CD14-positive monocyte (primary cell): ENCODE results near the gene FBXO15. TPM values are rescaled to one million over a fixed set of nuclear protein-coding genes. Genes with fewer than 3 reads are reported as not detected.

Experiments used
- DNase-seq, 3 donors: peaks; one replicate each; pipeline ENCODE4 v3.0.0-alpha.2; 2011 to 2022
- H2AFZ ChIP-seq: 2 replicates; pipeline ENCODE4 v1.6.0; 2012; ENCODE audit warnings: mild to moderate bottlenecking, low read depth, low read length, inconsistent platforms; ENCODE audit not compliant: insufficient read depth, poor library complexity, severe bottlenecking
- H3K27ac ChIP-seq, 2 donors: 1 replicate in 1 of 2; 2 replicates in 1 of 2; pipeline ENCODE4 v1.5.1; 2012 to 2013; ENCODE audit warnings: low read length in 2 of 2, control low read depth in 1 of 2, inconsistent platforms in 1 of 2, low read depth in 1 of 2, mild to moderate bottlenecking in 1 of 2
- H3K27me3 ChIP-seq, 2 donors: one replicate each; pipeline versions ENCODE4 v1.6.0 to v1.6.1; 2011 to 2013; ENCODE audit warnings: low read length in 2 of 2; ENCODE audit not compliant: control insufficient read depth in 2 of 2, insufficient read depth in 2 of 2
- H3K36me3 ChIP-seq, 2 donors: replicated peaks in 1 of 2; 1 replicate in 1 of 2; 2 replicates in 1 of 2; pipeline versions ENCODE4 v1.5.1 to v1.6.1; 2012 to 2013; ENCODE audit warnings: low read length in 2 of 2, control low read depth in 1 of 2, inconsistent platforms in 1 of 2, mild to moderate bottlenecking in 1 of 2; ENCODE audit not compliant: insufficient read depth in 2 of 2, control insufficient read depth in 1 of 2
- H3K4me1 ChIP-seq, 2 donors: 1 replicate in 1 of 2; 2 replicates in 1 of 2; pipeline versions ENCODE4 v1.5.1 to v1.6.1; 2012 to 2013; ENCODE audit warnings: low read length in 2 of 2, control low read depth in 1 of 2, inconsistent platforms in 1 of 2, mild to moderate bottlenecking in 1 of 2, moderate library complexity in 1 of 2; ENCODE audit not compliant: insufficient read depth in 2 of 2, control insufficient read depth in 1 of 2
- H3K4me2 ChIP-seq: replicated peaks from 2 replicates; pipeline ENCODE3; 2012; ENCODE audit warnings: low read length, moderate library complexity, mild to moderate bottlenecking; ENCODE audit not compliant: poor library complexity, severe bottlenecking; ENCODE audit errors: extremely low read depth
- H3K4me3 ChIP-seq, 3 experiments: fragments of 200-600 bp in 1 of 3; sonication (generic) in 1 of 3; replicated peaks in 1 of 3; 1 replicate in 2 of 3; 2 replicates in 1 of 3; pipeline ENCODE4 v1.5.1; 2011 to 2013; ENCODE audit warnings: low read length in 3 of 3, mild to moderate bottlenecking in 3 of 3, control low read depth in 2 of 3, low read depth in 2 of 3, inconsistent platforms in 1 of 3, moderate library complexity in 1 of 3
- H3K79me2 ChIP-seq: 2 replicates; pipeline ENCODE4 v1.6.0; 2012; ENCODE audit warnings: mild to moderate bottlenecking, control low read depth, inconsistent platforms, low read length, moderate library complexity; ENCODE audit not compliant: insufficient read depth
- H3K9ac ChIP-seq: 2 replicates; pipeline ENCODE4 v1.6.0; 2017; ENCODE audit warnings: low read length, mild to moderate bottlenecking; ENCODE audit not compliant: insufficient read depth, poor library complexity, severe bottlenecking
- H3K9me3 ChIP-seq, 2 donors: replicated peaks in 1 of 2; 1 replicate in 1 of 2; 2 replicates in 1 of 2; pipeline versions ENCODE4 v1.5.1 to v1.6.1; 2012 to 2013; ENCODE audit warnings: low read length in 2 of 2, control low read depth in 1 of 2; ENCODE audit not compliant: control insufficient read depth in 1 of 2, insufficient read depth in 1 of 2
- H4K20me1 ChIP-seq: 2 replicates; pipeline ENCODE4 v1.6.0; 2012; ENCODE audit warnings: mild to moderate bottlenecking, low read length, control low read depth, moderate library complexity; ENCODE audit not compliant: insufficient read depth
- H3K27ac Mint-ChIP-seq, 7 donors: one replicate each; pipeline ENCODE4 v1.8.0; 2020; ENCODE audit warnings: mild to moderate bottlenecking in 7 of 7, mixed read lengths in 7 of 7, moderate library complexity in 6 of 7, inconsistent platforms in 2 of 7
- H3K27me3 Mint-ChIP-seq, 3 donors: one replicate each; pipeline ENCODE4 v1.8.0; 2021 to 2022; ENCODE audit warnings: low read depth in 3 of 3, mild to moderate bottlenecking in 3 of 3, mixed read lengths in 3 of 3, moderate library complexity in 3 of 3, inconsistent platforms in 1 of 3
- H3K36me3 Mint-ChIP-seq, 2 donors: one replicate each; pipeline ENCODE4 v1.8.0; 2020; ENCODE audit warnings: mixed read lengths in 2 of 2, inconsistent platforms in 1 of 2, mild to moderate bottlenecking in 1 of 2
- H3K4me1 Mint-ChIP-seq: one replicate; pipeline ENCODE4 v1.8.0; 2020; ENCODE audit warnings: mild to moderate bottlenecking, mixed read lengths
- H3K4me3 Mint-ChIP-seq, 2 donors: one replicate each; pipeline ENCODE4 v1.8.0; 2020; ENCODE audit warnings: mild to moderate bottlenecking in 2 of 2, mixed read lengths in 2 of 2, moderate library complexity in 1 of 2
- H3K9me3 Mint-ChIP-seq, 7 donors: one replicate each; pipeline ENCODE4 v1.8.0; 2020 to 2022; ENCODE audit warnings: mixed read lengths in 7 of 7, mild to moderate bottlenecking in 6 of 7, moderate library complexity in 6 of 7, inconsistent platforms in 2 of 7
- CTCF ChIP-seq: fragments of 200-600 bp; IDR thresholded peaks from one replicate; pipeline ENCODE4 v1.8.0; 2022; ENCODE audit warnings: antibody characterized with exemption, mild to moderate bottlenecking
- WGBS: methylation state at CpG from one replicate; pipeline ENCODE4 v1.1.5; 2013; ENCODE audit warnings: missing lambda C conversion rate; ENCODE audit not compliant: insufficient coverage; 5-methylcytosine and 5-hydroxymethylcytosine counted together
- intact Hi-C, 2 donors: fragments of 100-400 bp; cut with micrococcal nuclease; formaldehyde crosslinking; loops; one replicate each; pipeline versions ENCODE4 v1.15.0 to v1.15.1; 2023
- polyA plus RNA-seq, 3 donors: library from polyadenylated mRNA; depleted of rRNA in 1 of 3; unstranded in 2 of 3; stranded (reverse) in 1 of 3; fragments of 300-500 nt in 2 of 3; fragments of >200 nt in 1 of 3; fragmentation: Illumina TruSeq in 2 of 3; gene quantifications; 1 replicate in 2 of 3; 2 replicates in 1 of 3; pipeline ENCODE4 v1.2.3, GENCODE V29; 2012 to 2021

FBXO15 gene
- polyA plus RNA-seq, 3 donors = not detected

- no peaks in the 10 kb centered on the region for H4K20me1 ChIP-seq
- no peak overlapping the region for H2AFZ ChIP-seq
- peaks cover 0 to 12% of the 10 kb centered on the region in 2 donors for H3K9me3 ChIP-seq
- no peak for TF ChIP-seq CTCF
- Mint-ChIP-seq H3K27ac (no peak overlapping the region), H3K4me1 (no peaks in the 10 kb centered on the region), H3K4me3 (no peak overlapping the region), H3K27me3 (peaks cover 3 to 17% (median 7%) of the 10 kb centered on the region in 3 donors), H3K36me3 (no peaks in the 10 kb centered on the region), H3K9me3 (peaks cover 8 to 28% (median 14%) of the 10 kb centered on the region in 7 donors)
- no CpG with 5 or more reads among the region's 4 CpGs for WGBS
- intact Hi-C loops = no loop called here
- H3K4me2 ChIP-seq = no peak overlapping the region
- H3K4me1 ChIP-seq = no peaks in the 10 kb centered on the region
- H3K4me3 ChIP-seq = no peak overlapping the region
- no peak overlapping the region for H3K27ac ChIP-seq
- no peaks in the 10 kb centered on the region for H3K36me3 ChIP-seq
- no peak overlapping the region for H3K9ac ChIP-seq
- no peaks in the 10 kb centered on the region for H3K79me2 ChIP-seq
- peaks cover 0 to 2% of the 10 kb centered on the region in 2 donors for H3K27me3 ChIP-seq
- DNase-seq = no peak
Measured at GRCh38 chr18:74050807-74051206, 96.8 kb downstream of the FBXO15 start.

GRCh38 chr18:74040459-74041332, 106.9 kb downstream of the FBXO15 start:
- peak in 2 of 3 donors; percentile 13 to 32 for DNase-seq
- Histone ChIP-seq H3K79me2 (no peaks in the 10 kb centered on the region), H2AFZ (no peak overlapping the region), H3K27ac (no peak overlapping the region), H4K20me1 (no peaks in the 10 kb centered on the region), H3K4me1 (peaks cover 7 to 14% of the 10 kb centered on the region in 2 donors), H3K9me3 (no peaks in the 10 kb centered on the region), H3K4me2 (no peak overlapping the region), H3K4me3 (no peak overlapping the region), H3K27me3 (no peaks in the 10 kb centered on the region), H3K36me3 (no peaks in the 10 kb centered on the region), H3K9ac (no peak overlapping the region)
- WGBS = 79% methylated on average over 13 of the region's 20 CpGs
- H3K27ac Mint-ChIP-seq = no peak overlapping the region
- no peaks in the 10 kb centered on the region for H3K4me1 Mint-ChIP-seq
- intact Hi-C loops = no loop called here
- peaks cover 2 to 5% (median 3%) of the 10 kb centered on the region in 3 donors for H3K27me3 Mint-ChIP-seq
- H3K4me3 Mint-ChIP-seq = no peak overlapping the region
- H3K36me3 Mint-ChIP-seq = no peaks in the 10 kb centered on the region
- peak; percentile 70 for TF ChIP-seq CTCF
- peaks cover 0 to 2% (median 0%) of the 10 kb centered on the region in 7 donors for H3K9me3 Mint-ChIP-seq
